H1 (cell line): ENCODE results near the gene KRTAP5-4.
A peak's percentile ranks its signal among the peaks of the same experiment; 100 is the strongest.

Experiments
- ASH2L ChIP-seq: fragments of 200-600, 300-600 bp; sonication (generic); IDR thresholded peaks from one replicate; pipeline ENCODE4 v1.7.1; 2017; ENCODE audit warnings: low read length
- CREB1 ChIP-seq: IDR thresholded peaks from 2 replicates; pipeline ENCODE4 v1.6.1; 2012; ENCODE audit warnings: inconsistent platforms
- EGR1 ChIP-seq: IDR thresholded peaks from 2 replicates; pipeline ENCODE4 v1.6.1; 2011; ENCODE audit warnings: low read depth, low read length, borderline replicate concordance
- KDM5A ChIP-seq: fragments of 200-600 bp; IDR thresholded peaks from 2 replicates; pipeline ENCODE4 v1.7.1; 2012; ENCODE audit warnings: mild to moderate bottlenecking, low read length, inconsistent platforms, mixed read lengths
- POLR2A ChIP-seq, 2 experiments: IDR thresholded peaks; 1 replicate in 1 of 2; 2 replicates in 1 of 2; pipeline ENCODE4 v1.6.1; 2011; ENCODE audit warnings: low read depth in 2 of 2, low read length in 2 of 2, mild to moderate bottlenecking in 2 of 2; ENCODE audit errors: control extremely low read depth in 1 of 2

- TF ChIP-seq ASH2L, result peak; percentile 49
- no peak for TF ChIP-seq POLR2A (IDR thresholded peaks at IDR 0.05; ENCODE audit: control extremely low read depth in 1 of 2, low read depth in 2 of 2, low read length in 2 of 2)
- TF ChIP-seq CREB1, result no peak
- TF ChIP-seq KDM5A, result no peak
- no peak; the same call in 1 of the 2 replicates for TF ChIP-seq EGR1
Measured at GRCh38 chr11:1652771-1653540, 31.0 kb upstream of the KRTAP5-4 start.
